Peyer's patch (tissue), 4 donors: Measurements from ENCODE around the gene HDAC11.

Experiments used
- POLR2A ChIP-seq, 2 donors: fragments of 450-650 bp; IDR thresholded peaks; one replicate each; pipeline ENCODE4 v1.5.1; 2017; ENCODE audit warnings: antibody characterized with exemption in 2 of 2, mild to moderate bottlenecking in 2 of 2, moderate library complexity in 2 of 2
- TF ChIP-seq, protein P1 (sequence below), 6 experiments: fragments of 450-650 bp in 4 of 6; fragments of 200-600 bp in 2 of 6; sonication (generic) in 1 of 6; IDR thresholded peaks; one replicate each; pipeline ENCODE4 v1.5.1; 2017 to 2019; ENCODE audit warnings: antibody characterized with exemption in 6 of 6, mild to moderate bottlenecking in 3 of 6, moderate library complexity in 1 of 6

DNA sequence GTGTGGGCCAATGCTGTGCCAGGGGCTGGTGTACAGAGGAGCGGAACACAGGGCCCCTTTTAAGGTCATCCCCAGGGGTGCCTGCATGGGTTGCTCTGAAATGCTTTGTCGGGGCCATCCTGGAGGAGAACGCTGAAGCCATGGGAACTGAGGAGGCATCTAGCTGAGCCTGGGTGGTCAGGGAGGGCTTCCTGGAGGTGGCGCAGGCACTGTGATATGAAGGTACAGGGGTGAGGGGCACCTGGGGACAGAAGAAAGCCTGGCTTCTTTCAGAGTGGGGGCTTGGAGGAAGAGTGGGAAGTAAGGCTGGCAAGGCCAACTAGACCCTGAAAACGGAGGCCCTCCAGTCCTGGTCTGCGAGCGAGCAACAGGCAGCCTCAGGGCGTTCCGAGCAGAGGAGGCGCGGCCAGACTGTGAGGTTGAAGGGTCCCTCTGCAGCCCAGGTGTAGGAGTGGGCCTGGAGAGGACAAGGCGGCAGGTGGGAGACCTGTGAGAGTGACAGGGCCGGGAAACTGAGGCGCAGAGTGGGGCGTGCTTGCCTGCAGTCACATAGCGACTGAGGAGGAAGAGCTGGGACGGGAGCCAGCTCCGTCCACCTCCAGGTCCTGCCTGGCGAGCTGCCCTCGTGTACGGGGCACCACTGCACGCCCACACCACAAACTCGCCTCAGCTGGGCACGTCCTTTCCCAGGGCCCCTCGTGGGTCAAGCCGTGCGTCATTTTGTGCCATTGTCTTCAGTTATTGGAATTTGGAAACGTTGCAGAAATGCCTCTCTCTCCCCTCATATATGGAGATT, 72.9 kb downstream of the HDAC11 start:
- TF ChIP-seq, protein P1, sequence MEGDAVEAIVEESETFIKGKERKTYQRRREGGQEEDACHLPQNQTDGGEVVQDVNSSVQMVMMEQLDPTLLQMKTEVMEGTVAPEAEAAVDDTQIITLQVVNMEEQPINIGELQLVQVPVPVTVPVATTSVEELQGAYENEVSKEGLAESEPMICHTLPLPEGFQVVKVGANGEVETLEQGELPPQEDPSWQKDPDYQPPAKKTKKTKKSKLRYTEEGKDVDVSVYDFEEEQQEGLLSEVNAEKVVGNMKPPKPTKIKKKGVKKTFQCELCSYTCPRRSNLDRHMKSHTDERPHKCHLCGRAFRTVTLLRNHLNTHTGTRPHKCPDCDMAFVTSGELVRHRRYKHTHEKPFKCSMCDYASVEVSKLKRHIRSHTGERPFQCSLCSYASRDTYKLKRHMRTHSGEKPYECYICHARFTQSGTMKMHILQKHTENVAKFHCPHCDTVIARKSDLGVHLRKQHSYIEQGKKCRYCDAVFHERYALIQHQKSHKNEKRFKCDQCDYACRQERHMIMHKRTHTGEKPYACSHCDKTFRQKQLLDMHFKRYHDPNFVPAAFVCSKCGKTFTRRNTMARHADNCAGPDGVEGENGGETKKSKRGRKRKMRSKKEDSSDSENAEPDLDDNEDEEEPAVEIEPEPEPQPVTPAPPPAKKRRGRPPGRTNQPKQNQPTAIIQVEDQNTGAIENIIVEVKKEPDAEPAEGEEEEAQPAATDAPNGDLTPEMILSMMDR (IDR thresholded peaks at IDR 0.05), result no peak
- no peak for TF ChIP-seq POLR2A (IDR thresholded peaks at IDR 0.05)
